ENCODE data around the gene FHOD3.

GRCh38 chr18:36274083-36274715 is 23.3 kb upstream of the FHOD3 start:
- TF ChIP-seq CTCF (IDR thresholded peaks at IDR 0.05; ENCODE audit: low read depth, low read length) (no peak), MYC (IDR thresholded peaks at IDR 0.05; ENCODE audit: low read depth, low read length) (no peak)
